Motor neuron (in vitro differentiated cells): ENCODE results near the gene FMNL3. TPM values are rescaled to one million over a fixed set of nuclear protein-coding genes. Genes with fewer than 3 reads are reported as not detected.
A peak's percentile ranks its signal among the peaks of the same experiment; 100 is the strongest.

Experiments used
- ATAC-seq, 8 experiments: fragments of 200-7000 bp; cut with Tn5 transposase; replicated peaks in 6 of 8; 2 replicates each; pipeline ENCODE4 v1.8.0; 2021; ENCODE audit warnings: mild to moderate bottlenecking in 8 of 8, moderate library complexity in 8 of 8
- H3K27ac ChIP-seq, 2 donors: fragments of 250-450 bp; sonication (Bioruptor Pico); 2 replicates each; pipeline ENCODE4 v1.9.0; 2021; ENCODE audit warnings: antibody characterized with exemption in 2 of 2, mild to moderate bottlenecking in 2 of 2, moderate library complexity in 1 of 2
- H3K4me1 ChIP-seq, 2 donors: fragments of 250-450 bp; sonication (Bioruptor Pico); replicated peaks in 1 of 2; 2 replicates each; pipeline ENCODE4 v1.6.1; 2021; ENCODE audit warnings: antibody characterized with exemption in 2 of 2, mild to moderate bottlenecking in 2 of 2, moderate library complexity in 1 of 2
- H3K4me3 ChIP-seq, 5 donors: fragments of 250-450 bp; sonication (Bioruptor Pico); 2 replicates each; pipeline ENCODE4 v1.9.0; 2021; ENCODE audit warnings: antibody characterized with exemption in 5 of 5, mild to moderate bottlenecking in 5 of 5, moderate library complexity in 4 of 5
- WGBS, 10 experiments: fragments of 450-650 bp; shearing (Covaris generic); methylation state at CpG; one replicate each; pipeline ENCODE4 v1.0.0; 2022; 5-methylcytosine and 5-hydroxymethylcytosine counted together
- in situ Hi-C, 9 experiments: fragments of 400-800 bp; cut with MboI; loops; one replicate each; pipeline ENCODE4 v1.15.0; 2021; ENCODE audit warnings: low sequenced_read_pairs in 9 of 9, low pct_unique_long_range_greater_than_20kb in 2 of 9; ENCODE audit not compliant: unreplicated experiment in 9 of 9
- total RNA-seq, 8 experiments: library from RNA; unstranded; fragments of 300-600 nt; gene quantifications; 2 replicates each; pipeline versions ENCODE4 v1.2.3 to v1.2.4, GENCODE V29; 2022

The FMNL3 gene
- total RNA-seq, 8 experiments from 2014 or later: 3.1 to 9.0 (median 5.1) TPM

- no peak for ATAC-seq
- Histone ChIP-seq H3K4me3 (no peak overlapping the region), H3K27ac (no peak overlapping the region), H3K4me1 (no peaks in the 10 kb centered on the region)
- 80 to 100% (median 87%) methylated on average over 1 to 4 of the region's 4 CpGs; no CpG with 5 or more reads in 1 of the 10 experiments for WGBS, 10 experiments
- in situ Hi-C loops: no loop called here
Observed at GRCh38 chr12:49652921-49653520, 54.2 kb downstream of the FMNL3 start.

GRCh38 chr12:49651855-49652254, 55.4 kb downstream of the FMNL3 start:
- Histone ChIP-seq H3K4me3 (no peak overlapping the region), H3K27ac (no peak overlapping the region), H3K4me1 (no peaks in the 10 kb centered on the region)
- no peak for ATAC-seq
- in situ Hi-C loops: no loop called here
- 94% methylated on average over 3 of the region's 8 CpGs; no CpG with 5 or more reads in 9 of the 10 experiments for WGBS, 10 experiments

- 40 to 100% (median 83%) methylated on average over 1 to 3 of the region's 5 CpGs; no CpG with 5 or more reads in 5 of the 10 experiments for WGBS, 10 experiments
- ATAC-seq: no peak
- Histone ChIP-seq H3K4me3 (no peak overlapping the region), H3K4me1 (no peaks in the 10 kb centered on the region), H3K27ac (no peak overlapping the region)
- in situ Hi-C loops: loop anchor here in 1 of 9 experiments (10.0 kb wide), 1 partner anchor 55 kb away; the partner anchor contains the start of gene FMNL3
Observed at GRCh38 chr12:49649892-49650291, 57.3 kb downstream of the FMNL3 start.

GRCh38 chr12:49649445-49649844, 57.8 kb downstream of the FMNL3 start:
- WGBS, 10 experiments: 80 to 100% (median 100%) methylated on average over 2 to 4 of the region's 11 CpGs; no CpG with 5 or more reads in 7 of the 10 experiments
- no peak for ATAC-seq
- Histone ChIP-seq H3K4me3 (no peak overlapping the region), H3K27ac (no peak overlapping the region), H3K4me1 (peaks cover 0 to 3% of the 10 kb centered on the region in 2 donors)
- in situ Hi-C loops: loop anchor here in 1 of 9 experiments (10.0 kb wide), 1 partner anchor 55 kb away; the partner anchor contains the start of gene FMNL3

- in situ Hi-C loops: loop anchor here in 1 of 9 experiments (10.0 kb wide), 1 partner anchor 56 kb away; the partner anchor contains the start of gene FMNL3
- Histone ChIP-seq H3K4me3 (no peak overlapping the region), H3K4me1 (peaks cover 0 to 3% of the 10 kb centered on the region in 2 donors), H3K27ac (no peak overlapping the region)
- 80 to 93% methylated on average over 1 to 2 of the region's 3 CpGs; no CpG with 5 or more reads in 8 of the 10 experiments for WGBS, 10 experiments
- peak in 1 of 8 experiments; percentile 5 for ATAC-seq
Observed at GRCh38 chr12:49648712-49649003, 58.5 kb downstream of the FMNL3 start.

GRCh38 chr12:49647827-49648711, 59.1 kb downstream of the FMNL3 start:
- no peak overlapping the region for H3K4me3 ChIP-seq
- peak in 3 of 8 experiments; percentile 17 to 71 (median 62) for ATAC-seq
- peaks cover 0 to 3% of the 10 kb centered on the region in 2 donors for H3K4me1 ChIP-seq
- in situ Hi-C loops: loop anchor here in 1 of 9 experiments (10.0 kb wide), 1 partner anchor 57 kb away; the partner anchor contains the start of gene FMNL3
- H3K27ac ChIP-seq: no peak overlapping the region
- 20 to 94% (median 91%) methylated on average over 1 to 11 of the region's 15 CpGs; no CpG with 5 or more reads in 4 of the 10 experiments for WGBS, 10 experiments

- peak in 2 of 8 experiments; percentile 8 to 15 for ATAC-seq
- WGBS, 10 experiments: 100% methylated on average over 1 to 2 of the region's 12 CpGs; no CpG with 5 or more reads in 8 of the 10 experiments
- Histone ChIP-seq H3K4me1 (peaks cover 0 to 3% of the 10 kb centered on the region in 2 donors), H3K4me3 (no peak overlapping the region), H3K27ac (no peak overlapping the region)
- in situ Hi-C loops: loop anchor here in 1 of 9 experiments (10.0 kb wide), 1 partner anchor 58 kb away; the partner anchor contains the start of gene FMNL3
Observed at GRCh38 chr12:49646871-49647654, 60.1 kb downstream of the FMNL3 start.

- no CpG with 5 or more reads among the region's 7 CpGs for WGBS, 10 experiments
- no peak for ATAC-seq
- no peak overlapping the region for H3K4me3 ChIP-seq
- H3K4me1 ChIP-seq: peaks cover 0 to 3% of the 10 kb centered on the region in 2 donors
- H3K27ac ChIP-seq: no peak overlapping the region
- in situ Hi-C loops: loop anchor here in 1 of 9 experiments (10.0 kb wide), 1 partner anchor 58 kb away; the partner anchor contains the start of gene FMNL3
Observed at GRCh38 chr12:49646331-49646830, 60.8 kb downstream of the FMNL3 start.

- no peak overlapping the region for H3K27ac ChIP-seq
- H3K4me1 ChIP-seq: peaks cover 0 to 3% of the 10 kb centered on the region in 2 donors
- WGBS, 10 experiments: 67 to 100% (median 96%) methylated on average over 1 to 3 of the region's 6 CpGs; no CpG with 5 or more reads in 6 of the 10 experiments
- ATAC-seq: no peak
- H3K4me3 ChIP-seq: no peak overlapping the region
- in situ Hi-C loops: loop anchor here in 1 of 9 experiments (10.0 kb wide), 1 partner anchor 59 kb away; the partner anchor contains the start of gene FMNL3
Observed at GRCh38 chr12:49645146-49646039, 61.8 kb downstream of the FMNL3 start.

- 0 to 83% (median 0%) methylated on average over 1 to 2 of the region's 2 CpGs; no CpG with 5 or more reads in 7 of the 10 experiments for WGBS, 10 experiments
- no peak overlapping the region for H3K27ac ChIP-seq
- H3K4me1 ChIP-seq: peaks cover 0 to 3% of the 10 kb centered on the region in 2 donors
- ATAC-seq: peak; percentile 75 to 95 (median 85)
- in situ Hi-C loops: loop anchor here in 1 of 9 experiments (10.0 kb wide), 1 partner anchor 60 kb away; the partner anchor contains the start of gene FMNL3
- no peak overlapping the region for H3K4me3 ChIP-seq
Observed at GRCh38 chr12:49644620-49644994, 62.6 kb downstream of the FMNL3 start.

GRCh38 chr12:49643961-49644619, 63.1 kb downstream of the FMNL3 start:
- ATAC-seq: peak in 6 of 8 experiments; percentile 18 to 38 (median 28)
- H3K27ac ChIP-seq: no peak overlapping the region

More at GRCh38 chr12:49643961-49644619, 63.1 kb downstream of the FMNL3 start:
- no peak overlapping the region for H3K4me3 ChIP-seq
- WGBS, 10 experiments: 58 to 100% (median 94%) methylated on average over 1 to 7 of the region's 10 CpGs; no CpG with 5 or more reads in 4 of the 10 experiments
- in situ Hi-C loops: loop anchor here in 1 of 9 experiments (10.0 kb wide), 1 partner anchor 61 kb away; the partner anchor contains the start of gene FMNL3
- H3K4me1 ChIP-seq: peaks cover 0 to 3% of the 10 kb centered on the region in 2 donors
